B cell (primary cell): Measurements from ENCODE around the gene CMTM1. TPM values are rescaled to one million over a fixed set of nuclear protein-coding genes. Genes with fewer than 3 reads are reported as not detected.
"Not testable (repeated sequence)": the region's sequence is repeated elsewhere in the genome, so short reads cannot be mapped to it uniquely, and the experiment has no call there.

Experiments used
- ATAC-seq: fragments of 200-7000 bp; cut with Tn5 transposase; one replicate; pipeline ENCODE4 v1.10.0; 2021; ENCODE audit warnings: low read depth, mild to moderate bottlenecking, moderate number of reproducible peaks, moderate library complexity
- CTCF ChIA-PET: fragments of 350-600 bp; sonication (Branson Sonifier 250); formaldehyde crosslinking; loops from one replicate; lab custom pipeline; 2021; ENCODE audit warnings: antibody characterized with exemption, inconsistent platforms; lab: Charles Lee
- POLR2A ChIA-PET: fragments of 350-600 bp; sonication (Branson Sonifier 250); formaldehyde crosslinking; loops from one replicate; lab custom pipeline; 2021; ENCODE audit warnings: antibody characterized with exemption; lab: Charles Lee
- DNase-seq: peaks from one replicate; pipeline ENCODE4 v3.0.0; 2013
- H2AFZ ChIP-seq: 2 replicates; pipeline ENCODE4 v1.6.1; 2012; ENCODE audit warnings: mild to moderate bottlenecking, low read depth, low read length; ENCODE audit not compliant: insufficient read depth, poor library complexity, severe bottlenecking
- H3K27ac ChIP-seq, 2 donors: 1 replicate in 1 of 2; 2 replicates in 1 of 2; pipeline ENCODE4 v1.5.1; 2012 to 2013; ENCODE audit warnings: low read length in 2 of 2, mild to moderate bottlenecking in 2 of 2, moderate library complexity in 1 of 2
- H3K27me3 ChIP-seq, 4 experiments: fragments of 200-600 bp in 1 of 4; sonication (generic) in 1 of 4; replicated peaks in 1 of 4; 1 replicate in 2 of 4; 2 replicates in 2 of 4; pipeline versions ENCODE4 v1.6.1 to v1.7.0; 2013 to 2016; ENCODE audit warnings: low read length in 3 of 4, mild to moderate bottlenecking in 2 of 4, mixed read lengths in 1 of 4, moderate library complexity in 1 of 4; ENCODE audit not compliant: insufficient read depth in 4 of 4, control insufficient read depth in 3 of 4; ENCODE audit errors: control extremely low read depth in 1 of 4
- H3K36me3 ChIP-seq, 2 experiments: replicated peaks in 1 of 2; 1 replicate in 1 of 2; 2 replicates in 1 of 2; pipeline versions ENCODE4 v1.6.1 to v1.7.1; 2013; ENCODE audit warnings: low read length in 1 of 2; ENCODE audit not compliant: insufficient read depth in 2 of 2, control insufficient read depth in 1 of 2; ENCODE audit errors: control extremely low read depth in 1 of 2, extremely low read depth in 1 of 2
- H3K4me1 ChIP-seq, 2 donors: fragments of 200-600 bp in 1 of 2; sonication (generic) in 1 of 2; 1 replicate in 1 of 2; 2 replicates in 1 of 2; pipeline versions ENCODE4 v1.5.1 to v1.6.1; 2013 to 2017; ENCODE audit warnings: low read length in 2 of 2; ENCODE audit not compliant: control insufficient read depth in 2 of 2, insufficient read depth in 2 of 2
- H3K4me2 ChIP-seq: replicated peaks from 2 replicates; pipeline ENCODE3; 2012; ENCODE audit warnings: mild to moderate bottlenecking, low read depth, low read length; ENCODE audit not compliant: poor library complexity, severe bottlenecking
- H3K4me3 ChIP-seq, 5 experiments: fragments of 200-600 bp in 1 of 5; sonication (generic) in 1 of 5; 1 replicate in 3 of 5; 2 replicates in 2 of 5; pipeline versions ENCODE4 v1.5.1 to v1.7.0; 2011 to 2016; ENCODE audit warnings: low read length in 4 of 5, mild to moderate bottlenecking in 4 of 5, low read depth in 2 of 5, control low read depth in 1 of 5, moderate library complexity in 1 of 5; ENCODE audit not compliant: insufficient read depth in 1 of 5; ENCODE audit errors: control extremely low read depth in 1 of 5, extremely low read depth in 1 of 5
- H3K79me2 ChIP-seq: fragments of 200-600 bp; sonication (generic); one replicate; pipeline ENCODE4 v1.6.0; 2016; ENCODE audit warnings: low read length; ENCODE audit not compliant: control insufficient read depth, insufficient read depth
- H3K9ac ChIP-seq: fragments of 200-600 bp; sonication (generic); 2 replicates; pipeline ENCODE4 v1.6.1; 2017; ENCODE audit warnings: mild to moderate bottlenecking, low read length, moderate library complexity
- H3K9me3 ChIP-seq, 3 donors: one replicate each; pipeline versions ENCODE4 v1.6.1 to v1.7.1; 2013; ENCODE audit warnings: low read length in 2 of 3; ENCODE audit not compliant: control insufficient read depth in 2 of 3, insufficient read depth in 1 of 3; ENCODE audit errors: control extremely low read depth in 1 of 3
- H4K20me1 ChIP-seq: 2 replicates; pipeline ENCODE4 v1.6.0; 2012; ENCODE audit warnings: mild to moderate bottlenecking, low read length; ENCODE audit not compliant: insufficient read depth, control insufficient read depth, poor library complexity, severe bottlenecking
- H3K27ac Mint-ChIP-seq: one replicate; pipeline ENCODE4 v1.8.0; 2021; ENCODE audit warnings: mixed read lengths
- H3K27me3 Mint-ChIP-seq: one replicate; pipeline ENCODE4 v1.8.0; 2021; ENCODE audit warnings: mixed read lengths
- H3K4me1 Mint-ChIP-seq: one replicate; pipeline ENCODE4 v1.8.0; 2021; ENCODE audit warnings: mixed read lengths
- H3K4me3 Mint-ChIP-seq: one replicate; pipeline ENCODE4 v1.8.0; 2021; ENCODE audit warnings: mixed read lengths
- H3K9me3 Mint-ChIP-seq: one replicate; pipeline ENCODE4 v1.8.0; 2022; ENCODE audit warnings: mixed read lengths; ENCODE audit not compliant: insufficient read depth
- CTCF ChIP-seq: fragments of 200-600 bp; IDR thresholded peaks from one replicate; pipeline ENCODE4 v1.8.0; 2022; ENCODE audit warnings: antibody characterized with exemption, mild to moderate bottlenecking
- EZH2 ChIP-seq: IDR thresholded peaks from 2 replicates; pipeline ENCODE4 v1.6.1; 2012; ENCODE audit warnings: borderline replicate concordance, low read depth, mild to moderate bottlenecking, moderate library complexity, low read length; ENCODE audit not compliant: insufficient read depth, poor library complexity, severe bottlenecking
- WGBS: methylation state at CpG from one replicate; pipeline ENCODE4 v1.1.5; 2013; ENCODE audit warnings: missing lambda C conversion rate; ENCODE audit not compliant: insufficient coverage; 5-methylcytosine and 5-hydroxymethylcytosine counted together
- intact Hi-C: fragments of 100-400 bp; cut with micrococcal nuclease; formaldehyde crosslinking; loops from one replicate; pipeline ENCODE4 v1.10.0; 2022
- polyA plus RNA-seq: library from polyadenylated mRNA; depleted of rRNA; stranded (reverse); fragments of >200 nt; gene quantifications from 2 replicates; pipeline ENCODE4 v1.2.3, GENCODE V29; 2012
- total RNA-seq, 2 donors: library from RNA; stranded (reverse); fragments of 120-200 nt in 1 of 2; gene quantifications; 1 replicate in 1 of 2; 2 replicates in 1 of 2; pipeline versions ENCODE4 v1.2.3 to v1.2.4, GENCODE V29; 2013 to 2022

CMTM1 gene
- total and polyA plus RNA-seq, 2 donors (not counting 1 experiment from before 2014, with no cell fraction given), result 1.6 to 5.9 TPM

GRCh38 chr16:66563574-66564334 lies 2.5 kb upstream of the CMTM1 start:
- Histone ChIP-seq H4K20me1 (peaks cover 5% of the 10 kb centered on the region), H3K9ac (no peak overlapping the region), H3K36me3 (peaks cover 0 to 29% of the 10 kb centered on the region in 2 experiments), H3K4me3 (no peak overlapping the region), H3K4me1 (no peaks in the 10 kb centered on the region), H3K4me2 (no peak overlapping the region), H3K79me2 (peaks cover 8% of the 10 kb centered on the region), H3K27me3 (no peaks in the 10 kb centered on the region), H3K9me3 (no peaks in the 10 kb centered on the region), H2AFZ (no peak overlapping the region), H3K27ac (no peak overlapping the region)
- CTCF ChIA-PET, result interaction anchor here (0.9 to 4.1 kb wide), 22 partner anchors 10 to 1156 kb away, joined by 3 to 20 read pairs (median 6); partner anchors contain the start of genes CKLF, CMTM2 and TK2
- ATAC-seq, result no peak
- no peak overlapping the region for H3K27ac Mint-ChIP-seq
- TF ChIP-seq CTCF (no peak), EZH2 (no peak)
- WGBS, result no CpG with 5 or more reads among the region's 2 CpGs
- no peaks in the 10 kb centered on the region for H3K27me3 Mint-ChIP-seq
- POLR2A ChIA-PET, result interaction anchor here (0.7 to 1.3 kb wide), 2 partner anchors 11 to 26 kb away, joined by 3 to 4 read pairs; partner anchors contain the start of gene CKLF
- H3K4me1 Mint-ChIP-seq, result peaks cover 16% of the 10 kb centered on the region
- DNase-seq, result no peak
- H3K4me3 Mint-ChIP-seq, result no peak overlapping the region
- no peaks in the 10 kb centered on the region for H3K9me3 Mint-ChIP-seq
- intact Hi-C loops, result loop anchor here (5.0 kb wide), 1 partner anchor 304 kb away; no protein-coding TSS in a partner anchor

GRCh38 chr16:66567270-66567669 lies 1.0 kb downstream of the CMTM1 start:
- H4K20me1 ChIP-seq, H3K4me3 Mint-ChIP-seq, H3K27ac Mint-ChIP-seq, H3K9ac ChIP-seq, H3K9me3 ChIP-seq, H3K4me2 ChIP-seq, H3K4me1 ChIP-seq, H3K27ac ChIP-seq, CTCF ChIA-PET, H3K9me3 Mint-ChIP-seq, H3K27me3 Mint-ChIP-seq, H2AFZ ChIP-seq, H3K79me2 ChIP-seq, ATAC-seq, intact Hi-C loops, H3K4me1 Mint-ChIP-seq, H3K27me3 ChIP-seq, DNase-seq, H3K4me3 ChIP-seq: not testable (repeated sequence)
- no CpG with 5 or more reads among the region's 3 CpGs for WGBS
- POLR2A ChIA-PET, result interaction anchor here (0.5 kb wide), 1 partner anchor 51 kb away, joined by 5 read pairs; no protein-coding TSS in a partner anchor
- peaks cover 0 to 12% of the 10 kb centered on the region in 2 experiments for H3K36me3 ChIP-seq
